Measurements from ENCODE around the gene GLP1R. TPM values are rescaled to one million over a fixed set of nuclear protein-coding genes. Genes with fewer than 3 reads are reported as not detected.

The GLP1R gene
- total RNA-seq, 2 donors from 2014 or later: 1.9 to 5.8 TPM

DNA sequence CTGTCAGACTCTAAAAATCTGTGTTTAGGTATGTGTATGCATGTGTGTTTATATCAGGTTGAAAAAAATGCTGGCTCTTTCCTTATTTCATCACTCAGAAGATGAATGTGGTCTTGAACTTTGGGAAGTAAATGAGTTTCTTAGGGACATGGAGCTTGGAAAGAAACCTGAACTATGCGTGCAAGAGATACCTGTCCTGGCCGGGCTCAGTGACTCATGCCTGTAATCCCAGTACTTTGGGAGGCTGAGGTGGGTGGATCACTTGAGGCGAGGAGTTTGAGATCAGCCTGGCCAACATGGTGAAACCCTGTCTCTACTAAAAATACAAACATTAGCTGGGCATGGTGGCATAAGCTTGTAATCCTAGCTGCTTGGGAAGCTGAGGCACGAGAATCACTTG is 4.4 kb upstream of the GLP1R start:
- Histone ChIP-seq H3K4me1 (peaks cover 0 to 16% of the 10 kb centered on the region in 2 donors), H3K27me3 (no peaks in the 10 kb centered on the region), H3K36me3 (no peaks in the 10 kb centered on the region), H3K9me3 (no peaks in the 10 kb centered on the region), H3K4me3 (no peak overlapping the region), H3K27ac (no peak overlapping the region)
- TF ChIP-seq, protein P1, sequence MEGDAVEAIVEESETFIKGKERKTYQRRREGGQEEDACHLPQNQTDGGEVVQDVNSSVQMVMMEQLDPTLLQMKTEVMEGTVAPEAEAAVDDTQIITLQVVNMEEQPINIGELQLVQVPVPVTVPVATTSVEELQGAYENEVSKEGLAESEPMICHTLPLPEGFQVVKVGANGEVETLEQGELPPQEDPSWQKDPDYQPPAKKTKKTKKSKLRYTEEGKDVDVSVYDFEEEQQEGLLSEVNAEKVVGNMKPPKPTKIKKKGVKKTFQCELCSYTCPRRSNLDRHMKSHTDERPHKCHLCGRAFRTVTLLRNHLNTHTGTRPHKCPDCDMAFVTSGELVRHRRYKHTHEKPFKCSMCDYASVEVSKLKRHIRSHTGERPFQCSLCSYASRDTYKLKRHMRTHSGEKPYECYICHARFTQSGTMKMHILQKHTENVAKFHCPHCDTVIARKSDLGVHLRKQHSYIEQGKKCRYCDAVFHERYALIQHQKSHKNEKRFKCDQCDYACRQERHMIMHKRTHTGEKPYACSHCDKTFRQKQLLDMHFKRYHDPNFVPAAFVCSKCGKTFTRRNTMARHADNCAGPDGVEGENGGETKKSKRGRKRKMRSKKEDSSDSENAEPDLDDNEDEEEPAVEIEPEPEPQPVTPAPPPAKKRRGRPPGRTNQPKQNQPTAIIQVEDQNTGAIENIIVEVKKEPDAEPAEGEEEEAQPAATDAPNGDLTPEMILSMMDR (IDR thresholded peaks at IDR 0.05): no peak
- DNase-seq (ENCODE audit: low spot score): no peak

DNA sequence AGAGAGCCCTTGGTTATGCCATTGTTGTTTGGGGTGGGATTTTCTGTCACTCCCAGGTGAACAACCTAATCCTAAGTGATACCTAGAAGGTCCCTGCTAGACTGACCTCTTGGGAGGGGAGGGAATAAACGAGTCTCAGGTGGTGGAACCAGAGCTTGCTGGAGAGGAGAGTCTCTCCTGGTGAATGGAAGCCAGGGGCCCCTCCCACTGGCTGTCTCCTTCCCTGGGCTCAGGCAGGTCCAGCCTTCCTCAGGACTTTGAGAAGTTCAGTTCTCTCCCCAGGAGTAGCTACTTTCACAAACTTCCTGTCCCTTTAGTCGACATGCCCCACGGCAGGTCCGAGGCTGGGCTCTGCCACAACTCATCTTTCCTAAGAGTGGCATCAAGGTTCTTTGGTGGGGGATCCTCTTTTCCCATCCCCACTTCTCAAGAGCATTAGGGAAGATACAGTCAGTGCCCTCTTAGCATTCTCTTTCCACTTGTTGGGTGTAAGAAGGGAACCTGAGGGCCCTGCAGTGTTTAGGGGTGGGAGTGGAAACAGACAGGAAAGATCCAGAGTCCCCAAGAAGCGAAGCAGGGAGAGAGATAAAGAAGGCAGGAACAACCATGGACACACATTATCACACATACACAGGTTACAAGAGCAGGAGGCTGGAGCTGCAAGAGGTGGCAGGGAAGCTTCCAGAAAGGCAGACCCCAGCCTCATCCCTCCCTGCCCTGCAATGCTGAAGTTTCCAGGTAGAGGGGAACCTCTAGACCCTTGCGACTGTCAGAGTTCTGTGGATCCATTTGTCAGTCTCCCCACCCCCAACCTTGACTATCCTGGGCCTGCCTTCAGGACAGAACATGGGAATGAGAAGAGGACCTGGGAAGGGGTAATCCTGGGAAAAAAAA is 900 bp upstream of the GLP1R start:
- peak overlapping the region in 1 of 2 donors; percentile 56 for H3K27ac ChIP-seq
- H3K27me3 ChIP-seq: no peaks in the 10 kb centered on the region
- peaks cover 0 to 19% of the 10 kb centered on the region in 2 donors for H3K4me1 ChIP-seq
- no peaks in the 10 kb centered on the region for H3K36me3 ChIP-seq
- no peak for DNase-seq (ENCODE audit: low spot score)
- TF ChIP-seq, protein P1 (IDR thresholded peaks at IDR 0.05): no peak
- no peaks in the 10 kb centered on the region for H3K9me3 ChIP-seq
- peak overlapping the region; percentile 38 to 49 for H3K4me3 ChIP-seq

DNA sequence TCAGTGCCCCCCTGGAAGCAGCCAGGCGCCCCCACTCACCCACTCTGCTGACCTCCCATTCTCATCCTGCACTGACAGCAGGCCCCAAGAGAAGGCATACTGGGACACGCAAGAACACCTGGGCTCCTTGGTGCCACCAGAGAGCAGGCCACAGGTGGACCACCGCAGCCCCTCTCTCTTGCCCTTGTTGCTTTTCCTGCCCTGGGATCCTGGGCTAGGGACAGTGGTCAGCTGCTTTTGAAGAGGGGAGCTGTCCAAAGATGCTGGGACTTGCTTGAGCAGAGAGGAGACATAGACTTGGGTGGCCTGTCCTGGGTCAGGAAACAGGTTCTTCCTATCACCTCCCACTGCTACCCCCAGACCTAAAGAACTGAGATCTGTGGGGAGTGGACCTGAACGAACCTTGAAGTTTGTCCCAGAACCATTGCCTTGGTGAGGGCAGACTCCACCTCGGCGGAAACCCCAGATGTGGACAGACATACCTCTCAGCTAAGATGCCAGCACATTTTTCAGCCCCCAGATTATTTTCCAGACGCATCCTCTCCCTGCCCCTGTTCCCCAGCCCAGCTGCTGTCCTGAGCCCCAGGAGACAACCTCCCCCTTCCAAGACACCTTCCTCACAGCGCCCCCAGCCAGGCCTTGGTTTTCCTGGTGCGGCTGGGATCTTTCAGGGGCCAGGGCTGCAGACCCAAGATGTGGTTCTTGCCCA is 1.1 kb downstream of the GLP1R start:
- no peaks in the 10 kb centered on the region for H3K9me3 ChIP-seq
- H3K27ac ChIP-seq: peak overlapping the region in 1 of 2 donors; percentile 56
- H3K4me1 ChIP-seq: peaks cover 0 to 14% of the 10 kb centered on the region in 2 donors
- H3K36me3 ChIP-seq: no peaks in the 10 kb centered on the region
- peak overlapping the region in 1 of 2 donors; percentile 38 for H3K4me3 ChIP-seq
- TF ChIP-seq, protein P1 (IDR thresholded peaks at IDR 0.05): no peak
- DNase-seq (ENCODE audit: low spot score): no peak
- no peaks in the 10 kb centered on the region for H3K27me3 ChIP-seq

DNA sequence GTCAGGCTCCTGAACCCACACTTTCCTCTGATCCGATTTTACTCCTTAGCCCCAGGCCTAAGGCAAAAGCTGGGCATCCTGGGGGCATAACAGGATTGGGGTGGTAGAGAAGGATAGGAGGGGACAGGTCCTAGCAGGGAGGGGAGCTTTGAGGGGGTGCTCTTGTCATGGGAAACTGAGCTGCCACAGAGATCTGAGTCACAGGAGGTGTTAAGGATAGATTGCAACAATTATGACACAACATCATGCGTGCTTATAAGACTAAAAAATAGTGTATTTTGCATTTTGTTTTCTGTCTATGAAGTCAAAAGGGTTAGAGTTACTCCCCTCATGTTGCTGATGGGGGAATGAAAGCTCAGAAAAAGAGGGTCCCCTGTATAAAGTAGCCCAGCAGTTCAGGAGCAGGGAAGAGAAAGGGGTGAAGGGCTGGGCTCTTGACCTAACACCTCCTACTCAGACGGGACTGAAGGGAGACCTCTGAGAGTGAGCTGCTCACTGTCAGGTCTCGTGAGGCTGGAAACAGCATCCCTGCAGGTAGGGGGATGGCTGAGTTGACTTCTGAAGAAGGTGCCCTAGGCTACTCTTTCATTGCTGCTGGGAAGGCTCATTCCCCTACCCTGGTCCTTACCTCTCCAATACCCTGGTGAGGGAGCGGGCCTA is 2.0 kb downstream of the GLP1R start:
- Histone ChIP-seq H3K27me3 (no peaks in the 10 kb centered on the region), H3K4me1 (peaks cover 0 to 14% of the 10 kb centered on the region in 2 donors)

DNA sequence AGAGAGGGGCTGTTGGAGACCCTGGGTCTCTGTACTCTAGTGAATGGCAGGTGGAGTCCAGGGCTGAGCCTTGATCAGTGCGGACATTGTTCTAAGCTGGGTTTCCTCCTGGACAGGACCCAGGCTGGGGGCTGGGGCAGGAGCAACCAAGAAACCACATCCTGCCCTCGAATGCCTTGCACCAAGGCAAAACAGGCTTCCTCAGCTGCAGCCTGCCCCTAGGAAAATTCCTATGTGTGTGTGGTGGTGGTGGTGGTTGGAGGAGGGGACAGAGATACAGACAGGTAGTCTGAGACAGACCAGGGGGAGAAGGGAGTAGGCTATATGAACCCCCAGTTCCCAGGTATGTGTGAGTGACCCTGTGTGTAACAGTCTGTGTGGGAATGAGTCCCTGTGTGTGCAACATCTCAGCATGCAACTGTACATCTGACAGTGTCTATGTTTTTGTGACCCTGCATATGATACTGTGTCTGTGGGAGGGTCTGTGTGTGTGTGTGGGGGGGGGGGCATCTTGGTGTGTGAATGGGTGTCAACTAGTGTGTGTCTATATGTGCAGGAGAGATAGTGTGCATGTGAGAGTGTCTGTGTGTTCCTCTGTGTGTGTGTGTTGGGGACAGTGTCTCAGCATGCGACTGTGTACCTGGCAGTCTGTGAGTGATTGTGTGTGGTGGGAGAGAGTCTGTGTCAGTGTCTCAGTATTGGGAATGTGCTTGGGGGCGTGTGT is 3.0 kb downstream of the GLP1R start:
- Histone ChIP-seq H3K4me3 (no peak overlapping the region), H3K36me3 (no peaks in the 10 kb centered on the region), H3K27ac (peak overlapping the region in 1 of 2 donors; percentile 10), H3K27me3 (no peaks in the 10 kb centered on the region), H3K4me1 (peaks cover 0 to 14% of the 10 kb centered on the region in 2 donors), H3K9me3 (no peaks in the 10 kb centered on the region)
- no peak for DNase-seq (ENCODE audit: low spot score)
- TF ChIP-seq, protein P1 (IDR thresholded peaks at IDR 0.05): no peak

More for the DNA sequence above, 2.0 kb downstream of the GLP1R start:
- H3K36me3 ChIP-seq: no peaks in the 10 kb centered on the region
- DNase-seq (ENCODE audit: low spot score): no peak
- no peak overlapping the region for H3K27ac ChIP-seq
- H3K4me3 ChIP-seq: no peak overlapping the region
- TF ChIP-seq, protein P1 (IDR thresholded peaks at IDR 0.05): no peak
- no peaks in the 10 kb centered on the region for H3K9me3 ChIP-seq
